NCI-H1048 (cell line): Measurements from ENCODE around the gene SLC29A3.
"Not testable (repeated sequence)": the region's sequence is repeated elsewhere in the genome, so short reads cannot be mapped to it uniquely, and the experiment has no call there.

ENCODE experiments used
- DNase-seq: peaks from one replicate; lab custom pipeline; 2025; lab: John Stamatoyannopoulos, UW

Gene SLC29A3

DNA sequence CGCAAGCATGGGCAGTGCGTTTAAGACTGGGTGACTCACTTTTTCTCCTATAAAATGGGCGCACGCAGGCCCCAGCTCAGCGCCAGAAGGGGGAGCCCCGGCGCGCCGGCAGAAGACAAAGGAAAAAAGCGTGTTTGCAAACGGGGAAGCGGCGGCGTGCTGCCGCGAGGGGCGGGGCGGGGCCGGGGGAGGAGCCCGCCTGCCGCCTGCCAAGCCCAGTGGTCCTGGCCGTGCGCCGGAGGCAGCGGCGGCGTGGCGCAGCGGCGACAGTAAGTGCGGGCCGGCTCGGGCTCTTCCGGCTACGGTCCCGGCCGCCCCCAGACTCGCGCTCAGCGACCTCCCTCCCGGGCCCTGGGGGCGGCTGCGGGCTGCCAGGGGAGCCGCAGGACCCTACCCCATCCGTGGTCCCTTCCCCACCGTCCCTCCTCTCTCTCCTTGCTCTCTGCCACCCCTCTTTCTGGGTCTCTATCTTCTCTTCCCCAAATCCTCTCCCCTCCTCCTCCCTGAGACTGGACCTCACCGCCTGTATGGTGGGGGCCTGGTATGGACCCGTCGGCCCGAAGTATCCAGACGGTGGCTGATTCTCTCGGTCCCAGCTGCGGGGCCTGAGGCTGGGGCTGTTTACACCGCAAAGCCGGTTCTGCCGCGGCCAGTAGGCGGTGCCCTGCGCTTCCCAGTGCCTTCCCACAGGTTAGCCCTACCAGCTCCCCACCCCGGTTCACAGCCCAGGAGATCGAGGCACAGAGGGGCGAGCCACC is at the start of gene SLC29A3:
SLC29A3 (plus strand) TSS at position 218 of the 758 bp plus-strand sequence; CDS start at position 269, 51 bp downstream.
- DNase-seq = peak; percentile 64

DNA sequence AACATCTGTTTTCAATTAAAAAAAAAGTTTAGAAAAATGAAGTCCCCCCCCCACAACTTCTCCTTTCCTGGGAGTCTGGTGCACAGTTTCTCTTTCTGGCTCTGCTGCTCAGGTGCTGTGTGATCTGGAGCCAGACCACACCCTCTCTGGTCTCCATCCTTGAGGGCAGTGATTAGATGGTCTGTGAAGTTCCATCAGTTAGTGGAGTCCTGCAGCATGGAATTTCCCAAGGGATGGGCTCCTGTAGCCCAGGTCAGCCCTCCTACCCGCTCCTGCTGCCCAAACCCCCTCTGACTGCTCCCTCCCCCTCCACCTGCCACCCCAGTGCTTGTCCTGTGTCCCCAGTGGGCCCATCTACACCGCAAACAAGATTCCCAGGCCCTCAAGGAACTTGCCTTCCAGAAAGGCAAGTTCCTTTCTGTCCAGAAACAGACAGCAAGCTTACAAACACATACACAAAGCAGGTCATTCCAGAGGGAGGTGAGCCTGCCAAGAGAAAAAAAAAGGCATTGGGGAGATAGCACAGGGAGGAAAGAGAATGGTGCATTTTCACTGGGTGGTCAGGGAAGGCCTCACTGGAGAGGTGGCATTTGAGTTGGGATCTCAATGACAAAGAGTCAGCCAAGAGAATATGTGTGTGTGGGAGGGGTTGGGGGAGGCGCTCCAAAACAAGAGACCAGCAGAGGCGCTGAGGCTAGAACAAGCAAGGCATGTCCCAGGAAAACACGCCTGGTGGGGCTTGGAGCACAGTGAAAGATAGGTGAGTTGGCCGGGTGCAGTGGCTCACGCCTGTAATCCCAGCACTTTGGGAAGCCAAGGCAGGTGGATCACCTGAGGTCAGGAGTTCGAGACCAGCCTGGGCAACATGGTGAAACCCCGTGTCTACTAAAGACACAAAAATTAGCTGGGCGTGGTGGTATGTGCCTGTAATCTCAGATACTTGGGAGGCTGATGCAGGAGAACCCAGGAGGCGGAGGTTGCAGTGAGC is 49.5 kb upstream of the SLC29A3 start:
- DNase-seq = no peak

DNA sequence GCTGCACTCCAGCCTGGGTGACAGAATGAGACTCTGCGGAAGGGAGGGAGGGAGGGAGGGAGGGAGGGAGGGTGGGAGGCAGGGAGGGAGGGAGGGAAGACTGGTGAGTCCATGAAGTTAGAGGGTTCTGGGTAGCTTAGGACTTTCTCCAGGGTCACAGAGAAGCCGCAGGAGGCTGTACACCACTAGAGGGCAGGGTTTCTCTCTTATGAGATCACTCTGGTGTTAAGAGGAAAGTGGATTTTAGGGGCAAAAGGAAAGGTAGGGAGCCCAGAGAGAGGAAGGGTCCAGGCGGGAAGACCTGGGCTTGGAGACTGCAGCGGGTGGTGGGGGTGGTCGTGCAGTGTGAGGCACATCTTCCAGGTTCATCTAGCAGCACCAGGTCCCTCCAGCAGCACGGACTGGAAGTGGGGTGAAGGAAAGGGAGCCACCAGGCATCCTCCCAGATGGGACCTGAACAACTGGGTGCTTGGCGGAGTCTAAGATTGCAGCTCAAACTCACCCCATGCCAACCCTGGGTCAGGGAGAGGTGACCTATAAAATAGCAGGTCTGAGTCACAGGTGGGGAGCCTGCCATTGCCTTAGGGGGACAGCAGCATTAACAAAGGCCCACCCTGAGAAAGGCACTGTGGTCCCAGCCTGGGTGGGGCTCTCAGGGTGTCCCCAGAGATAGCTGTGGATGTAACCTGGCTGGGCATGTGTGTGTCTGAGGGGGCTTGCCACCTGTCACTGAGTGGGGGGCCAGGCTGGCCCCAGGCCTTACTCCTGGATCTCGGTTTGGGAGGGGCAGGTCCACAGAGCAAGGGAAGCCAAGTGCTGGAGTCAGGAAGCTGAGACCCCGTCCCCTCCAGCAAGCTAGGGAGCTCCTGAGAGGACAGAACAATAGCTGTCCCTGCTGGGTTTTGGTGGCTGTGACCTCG is 48.5 kb upstream of the SLC29A3 start:
- peak; percentile 17 for DNase-seq

DNA sequence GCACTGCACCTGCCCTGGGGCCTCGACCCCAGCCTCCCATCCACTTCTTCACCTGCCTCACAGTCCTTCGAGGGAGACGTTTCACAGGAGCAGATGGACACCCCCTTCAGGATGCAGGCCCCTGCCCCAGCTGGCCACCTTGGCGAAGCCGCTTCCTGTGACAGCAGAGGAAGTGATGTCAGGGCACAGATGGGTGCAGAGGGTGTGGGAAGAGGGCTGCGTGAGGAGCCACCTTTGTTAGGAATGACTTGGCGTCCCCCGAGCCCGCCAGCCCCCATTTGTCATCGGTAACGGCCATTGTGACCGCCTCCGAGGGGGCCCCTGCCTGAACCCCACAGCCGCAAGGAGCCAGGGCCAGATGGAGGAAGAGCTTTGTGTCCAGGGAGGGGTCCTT is 47.4 kb upstream of the SLC29A3 start:
- DNase-seq = no peak

DNA sequence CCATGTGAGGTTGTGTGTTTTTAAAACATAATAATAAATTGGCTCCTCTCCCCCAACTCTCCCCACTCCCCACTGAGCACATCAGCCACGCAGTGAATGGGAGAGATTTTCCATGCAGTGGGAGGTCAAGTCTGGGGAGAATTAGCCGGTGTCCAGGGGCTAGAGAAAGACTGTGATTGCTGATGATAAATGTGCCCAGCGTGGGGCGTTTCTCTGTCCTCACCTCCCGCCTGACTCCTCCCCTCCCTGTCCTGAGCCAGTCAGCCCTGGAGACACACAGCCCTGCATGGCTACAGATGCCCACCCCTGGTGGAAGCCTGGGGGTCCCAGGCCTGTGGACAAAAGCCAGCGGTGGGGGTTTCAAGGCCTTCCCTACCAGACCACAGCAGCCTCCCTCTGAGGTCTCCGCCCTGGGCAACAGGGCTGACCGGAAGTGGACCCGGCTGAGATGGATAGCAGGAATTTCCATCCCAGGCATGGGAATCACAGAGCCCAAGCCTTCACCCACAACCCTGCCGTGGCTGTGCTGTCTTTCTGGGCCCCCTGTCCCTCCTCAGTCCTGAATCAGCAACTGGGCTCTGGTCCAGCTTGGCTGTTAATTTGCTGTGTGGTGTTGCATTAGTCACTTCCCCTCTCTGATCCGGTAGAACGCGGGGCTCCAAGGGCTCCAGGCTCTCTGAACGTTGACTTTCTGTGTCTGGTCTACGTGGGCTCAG is 46.8 kb upstream of the SLC29A3 start:
- DNase-seq = no peak

DNA sequence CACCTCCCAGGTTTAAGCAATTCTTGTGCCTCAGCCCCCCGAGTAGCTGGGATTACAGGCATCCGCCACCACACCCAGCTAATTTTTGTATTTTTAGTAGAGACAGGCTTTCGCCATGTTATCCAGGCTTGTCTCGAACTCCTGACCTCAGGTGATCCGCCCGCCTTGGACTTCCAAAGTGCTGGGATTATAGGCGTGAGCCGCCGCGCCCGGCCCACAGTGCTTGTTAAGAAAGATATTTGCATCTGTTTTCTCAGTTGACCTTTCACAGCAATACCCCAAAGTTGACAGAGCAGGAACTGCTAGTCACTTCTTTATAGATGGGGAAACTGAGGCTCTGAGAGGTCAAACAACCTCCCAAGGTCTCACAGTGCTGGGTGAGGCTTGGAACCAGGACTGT is 46.1 kb upstream of the SLC29A3 start:
- not testable (repeated sequence) for DNase-seq

DNA sequence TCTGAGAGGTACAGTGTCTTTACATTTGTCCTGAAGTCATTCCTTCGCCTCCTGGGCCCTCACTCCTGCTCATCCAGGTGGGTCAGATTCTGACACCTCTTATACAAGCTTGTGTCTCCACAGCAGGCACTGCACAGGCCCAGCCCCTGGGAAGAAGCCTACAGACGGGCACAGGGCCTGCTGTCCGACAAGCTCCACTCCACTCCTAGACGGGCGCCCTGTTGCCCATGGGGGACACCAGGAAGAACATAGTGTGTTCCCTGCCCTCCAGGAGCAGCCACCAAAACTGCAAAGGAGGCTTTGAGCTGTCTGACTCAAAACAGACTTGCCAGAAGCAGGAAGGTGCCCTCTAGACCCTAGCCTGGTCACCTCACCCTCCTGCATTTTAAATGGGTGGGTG is 45.6 kb upstream of the SLC29A3 start:
- DNase-seq = no peak

DNA sequence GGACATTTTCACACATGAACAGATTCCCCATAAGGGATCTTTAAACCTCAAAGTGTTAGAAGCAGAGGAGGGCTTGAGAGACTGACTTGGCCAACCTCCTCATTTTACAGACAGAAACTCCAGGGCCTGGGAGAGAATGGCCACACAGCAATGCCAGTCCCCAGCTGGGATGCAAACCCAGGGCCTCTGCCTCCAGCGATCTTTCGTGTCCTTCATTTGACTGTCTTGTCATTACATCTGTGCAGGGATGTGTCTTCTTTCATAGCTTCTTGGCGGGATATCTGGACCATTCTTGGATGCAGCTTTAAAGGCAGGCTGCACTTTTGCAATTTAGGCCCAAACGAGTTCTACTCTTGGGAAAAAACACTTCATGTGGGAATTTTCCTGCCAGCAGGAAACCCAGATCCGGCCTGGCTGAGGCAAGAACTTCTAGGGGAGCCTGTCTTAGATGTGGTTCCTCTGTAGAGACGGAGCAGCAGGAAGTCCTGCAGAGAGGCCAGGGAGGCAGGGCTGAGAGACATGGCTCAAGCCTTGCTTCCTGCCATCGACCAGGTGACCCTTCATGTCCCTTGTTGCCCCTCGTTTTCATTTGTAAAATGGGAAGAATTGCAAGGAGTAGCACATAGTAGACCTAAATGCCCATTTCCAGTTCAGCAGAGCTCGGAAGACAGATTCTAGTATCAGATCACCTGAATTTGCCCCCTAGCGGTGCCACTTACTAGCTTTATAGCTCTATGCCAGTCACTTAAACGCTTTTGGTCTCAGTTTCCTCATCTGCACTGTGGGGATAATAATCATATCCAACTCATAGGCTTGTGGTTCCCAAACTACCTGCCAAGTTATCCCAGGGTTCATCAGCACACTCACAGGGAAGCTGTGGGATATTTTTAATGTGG is 43.9 kb upstream of the SLC29A3 start:
- no peak for DNase-seq

DNA sequence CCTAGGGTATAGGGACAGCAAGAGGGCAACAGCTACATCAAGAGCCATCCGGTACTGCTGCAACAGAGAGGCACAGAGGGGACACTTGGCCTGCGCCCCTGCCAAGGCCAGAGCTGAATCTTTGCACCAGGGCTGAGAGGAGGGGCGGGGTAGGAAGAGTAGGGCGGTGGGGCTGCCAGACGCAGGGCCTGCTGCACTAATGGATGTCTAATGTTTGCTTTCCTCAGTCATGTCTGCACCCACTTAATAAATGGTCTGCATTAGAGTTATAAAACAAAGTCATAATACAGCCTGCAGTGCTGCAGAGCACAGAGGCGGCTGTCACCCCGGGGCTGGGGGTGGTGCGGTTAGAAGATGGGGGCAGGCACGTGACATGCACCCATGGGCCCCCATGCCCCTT is 42.2 kb upstream of the SLC29A3 start:
- no peak for DNase-seq

DNA sequence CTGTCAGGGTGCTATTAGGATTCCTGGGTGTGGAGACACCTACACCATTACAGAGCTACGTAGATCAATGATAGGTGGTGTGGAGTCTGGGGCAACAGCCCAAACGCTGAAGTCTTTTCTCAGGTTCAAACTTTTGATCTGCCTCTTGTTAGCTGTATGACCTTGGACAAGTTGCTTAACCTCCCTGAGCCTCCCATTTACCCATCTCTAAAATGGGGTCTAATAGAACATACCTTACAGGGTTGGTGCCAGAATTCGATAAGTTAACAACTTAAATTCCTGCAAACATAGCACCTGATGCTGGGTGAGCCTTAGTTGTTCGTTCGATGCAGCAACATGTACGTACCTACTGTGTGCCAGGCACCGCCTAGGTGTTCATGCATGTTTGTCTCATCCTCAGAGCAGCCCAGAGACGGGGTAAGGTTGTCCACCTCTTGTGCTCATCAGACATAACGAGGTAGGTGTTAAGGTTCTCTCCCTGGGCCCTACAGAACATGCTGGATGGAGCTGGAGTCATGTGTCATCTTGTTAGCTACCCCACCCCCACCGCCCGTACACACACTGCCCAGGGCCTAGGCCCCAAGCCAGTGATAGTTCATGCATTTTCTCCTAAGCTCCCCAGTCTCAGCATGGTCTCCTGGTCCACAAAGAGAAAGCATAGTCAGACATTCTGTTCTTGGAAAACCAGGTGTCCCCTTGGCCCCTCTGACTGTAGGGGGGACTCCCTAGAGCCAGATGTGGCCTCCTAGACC is 41.0 kb upstream of the SLC29A3 start:
- DNase-seq = no peak

DNA sequence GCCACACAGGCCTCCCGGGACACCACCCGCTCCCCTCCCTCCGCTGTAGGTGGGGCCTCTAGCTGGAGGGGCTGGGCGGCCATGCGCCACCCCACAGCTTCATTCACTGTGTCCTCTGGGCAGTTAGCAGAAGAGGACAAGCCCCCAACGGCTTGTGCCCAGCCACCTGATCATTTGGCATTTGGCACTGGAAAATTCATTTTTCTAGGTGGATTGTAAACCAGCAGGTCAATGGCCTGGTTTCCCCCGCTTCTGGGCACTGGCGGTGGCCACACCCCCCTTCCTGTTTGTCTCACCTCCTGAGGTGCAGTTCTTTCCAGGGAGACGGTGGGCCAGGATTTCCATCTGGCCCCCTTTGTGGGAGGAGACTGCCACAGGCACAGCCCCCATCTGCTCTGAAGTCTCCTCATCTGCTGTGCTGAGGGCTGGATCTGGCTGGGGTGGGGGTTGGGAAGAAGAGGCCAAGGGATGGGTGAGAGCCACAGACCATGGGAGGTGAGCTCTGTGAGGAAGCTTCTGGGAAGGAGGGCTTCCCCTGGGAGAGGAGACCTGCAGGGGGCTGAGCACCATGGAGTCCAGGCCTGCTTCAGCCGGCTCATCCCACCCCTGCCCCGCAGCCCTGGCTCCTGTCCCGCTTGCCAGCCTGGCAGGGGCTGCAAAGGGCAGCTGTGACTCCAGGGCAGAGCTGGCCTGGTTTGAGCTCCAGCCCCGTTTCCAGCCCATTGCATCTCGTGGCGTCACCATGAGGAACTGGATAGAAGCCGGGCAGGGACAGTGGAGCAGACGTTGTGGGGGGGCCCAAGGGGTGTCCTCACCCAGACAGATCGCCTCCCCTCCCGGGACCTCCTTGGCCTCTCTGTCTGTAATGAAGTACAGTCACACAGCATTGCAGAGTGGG is 40.1 kb upstream of the SLC29A3 start:
- no peak for DNase-seq

DNA sequence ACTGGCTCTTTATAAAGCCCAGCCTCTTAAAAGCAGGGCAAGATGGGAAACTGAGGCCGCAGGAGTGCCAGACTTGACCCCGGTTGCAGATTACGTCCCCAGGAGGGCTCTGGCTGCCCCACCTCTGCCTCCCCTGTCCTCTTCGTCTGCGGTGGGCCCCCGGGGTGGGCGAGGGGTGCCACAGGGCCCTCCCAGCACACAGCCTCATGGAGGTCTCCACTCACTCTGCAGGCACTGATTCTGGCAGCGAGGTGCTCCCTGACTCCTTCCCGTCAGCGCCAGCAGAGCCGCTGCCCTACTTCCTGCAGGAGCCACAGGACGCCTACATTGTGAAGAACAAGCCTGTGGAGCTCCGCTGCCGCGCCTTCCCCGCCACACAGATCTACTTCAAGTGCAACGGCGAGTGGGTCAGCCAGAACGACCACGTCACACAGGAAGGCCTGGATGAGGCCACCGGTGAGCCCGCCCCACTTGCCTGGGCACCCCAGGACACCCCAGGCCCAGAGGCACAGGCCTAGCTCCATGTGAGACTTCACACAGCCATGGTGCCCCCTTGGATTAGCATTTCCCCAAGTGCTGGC is 39.4 kb upstream of the SLC29A3 start:
- no peak for DNase-seq

DNA sequence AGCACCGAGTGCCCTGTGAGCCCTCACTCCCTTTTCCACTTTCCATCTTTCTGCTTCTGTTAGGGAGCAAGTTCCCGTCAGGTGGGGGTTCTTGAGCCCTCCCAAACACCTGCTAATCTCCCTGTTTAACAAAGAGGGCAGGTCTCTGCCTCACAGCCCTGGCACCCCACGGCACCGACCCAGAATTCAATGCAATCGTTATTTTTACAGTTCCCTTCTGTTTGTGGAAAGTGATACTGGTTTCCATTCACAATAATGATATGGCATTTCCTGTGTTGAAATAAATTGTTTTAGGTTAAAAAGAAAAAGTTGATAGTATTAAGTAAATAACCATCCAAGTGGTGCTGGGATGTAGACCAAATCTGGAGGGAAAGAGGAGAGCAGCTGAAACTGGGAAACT is 38.8 kb upstream of the SLC29A3 start:
- no peak for DNase-seq

DNA sequence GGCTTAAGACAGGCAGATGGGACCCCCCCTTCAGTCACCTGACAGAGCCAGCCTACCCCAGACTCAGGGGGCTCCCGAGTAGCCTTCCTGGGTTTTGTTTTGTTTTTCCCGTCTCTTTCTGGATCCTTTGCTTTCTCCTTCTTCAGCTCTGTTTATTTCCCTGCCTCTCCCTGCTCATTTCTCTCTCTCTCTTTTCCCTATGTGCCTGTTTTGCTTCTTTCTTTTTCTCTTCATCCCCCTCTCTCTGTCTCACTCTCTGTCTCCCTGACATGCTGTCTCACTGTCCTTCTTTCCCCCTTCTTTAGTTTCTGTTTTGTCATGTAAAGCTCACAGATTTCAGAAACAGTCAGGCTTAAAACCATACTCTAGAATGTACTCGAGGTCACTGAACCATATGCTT is 38.2 kb upstream of the SLC29A3 start:
- DNase-seq = no peak

DNA sequence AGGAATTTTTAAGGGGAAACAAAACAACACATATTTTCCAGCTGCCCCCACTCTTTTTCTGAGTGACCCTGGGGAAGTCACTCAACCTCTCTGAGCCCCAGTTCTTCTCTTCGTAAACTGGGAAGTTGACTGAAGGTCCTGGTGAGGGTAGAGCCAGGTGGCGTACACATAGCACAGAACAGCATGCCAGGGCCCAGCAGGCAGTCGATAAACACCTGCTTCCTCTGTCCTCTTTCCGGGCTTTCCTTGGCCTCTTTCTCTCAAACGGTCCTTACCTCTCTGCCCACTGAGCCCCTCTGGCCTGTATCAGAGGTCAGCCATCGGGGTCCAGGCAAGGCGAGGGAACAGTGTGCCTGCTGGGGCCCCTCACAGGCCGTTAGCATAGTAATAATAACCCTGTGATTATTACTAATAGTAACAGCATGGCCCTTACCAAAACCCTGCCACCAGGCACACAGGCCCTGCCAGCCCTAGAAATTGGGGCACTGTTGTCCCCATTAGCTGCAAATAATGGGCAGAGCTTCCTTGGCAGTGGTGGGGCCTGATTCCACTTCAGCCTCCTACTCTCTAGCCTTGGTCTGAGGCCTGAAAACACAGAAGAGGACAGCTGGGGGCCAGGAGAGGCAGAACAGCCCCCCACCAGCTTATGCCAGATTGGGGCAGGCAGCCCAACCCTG is 37.3 kb upstream of the SLC29A3 start:
- DNase-seq = no peak

DNA sequence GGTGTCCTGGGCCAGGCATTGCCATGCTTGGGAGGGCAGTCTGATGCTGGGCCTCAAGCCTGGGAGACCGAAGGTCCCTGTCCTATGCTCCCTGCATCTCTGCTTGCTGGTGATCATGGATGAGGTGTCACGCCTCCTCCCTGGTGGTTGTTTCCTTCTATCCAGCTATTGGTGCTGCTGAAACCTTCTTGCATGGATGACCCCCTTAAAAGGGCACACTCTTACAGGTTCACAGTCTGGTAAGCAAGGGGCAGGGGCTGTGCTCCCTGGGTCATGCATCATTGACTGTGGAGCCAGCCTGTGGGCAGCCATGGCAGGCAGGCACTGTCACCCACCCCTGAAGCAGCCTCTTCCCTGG is 36.8 kb upstream of the SLC29A3 start:
- no peak for DNase-seq

DNA sequence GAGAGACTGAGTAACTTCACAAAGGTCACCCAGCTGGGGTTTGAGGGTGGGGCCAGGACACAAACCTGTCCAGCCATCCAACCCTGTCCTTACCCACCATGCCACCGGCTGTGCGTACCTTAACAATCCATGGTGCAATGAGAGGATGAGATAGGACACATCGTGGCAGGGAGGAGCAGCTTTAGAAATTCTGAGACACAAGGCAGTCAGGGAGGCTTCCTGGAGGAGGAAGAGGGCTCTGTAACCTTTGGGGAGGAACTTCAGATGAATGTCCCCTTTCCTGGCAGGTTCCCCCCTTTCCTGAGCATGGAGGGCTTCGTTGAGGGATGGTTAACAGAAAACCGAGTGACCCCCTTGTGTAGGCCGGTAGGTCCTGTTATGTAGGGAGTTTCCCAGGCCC is 35.6 kb upstream of the SLC29A3 start:
- no peak for DNase-seq

DNA sequence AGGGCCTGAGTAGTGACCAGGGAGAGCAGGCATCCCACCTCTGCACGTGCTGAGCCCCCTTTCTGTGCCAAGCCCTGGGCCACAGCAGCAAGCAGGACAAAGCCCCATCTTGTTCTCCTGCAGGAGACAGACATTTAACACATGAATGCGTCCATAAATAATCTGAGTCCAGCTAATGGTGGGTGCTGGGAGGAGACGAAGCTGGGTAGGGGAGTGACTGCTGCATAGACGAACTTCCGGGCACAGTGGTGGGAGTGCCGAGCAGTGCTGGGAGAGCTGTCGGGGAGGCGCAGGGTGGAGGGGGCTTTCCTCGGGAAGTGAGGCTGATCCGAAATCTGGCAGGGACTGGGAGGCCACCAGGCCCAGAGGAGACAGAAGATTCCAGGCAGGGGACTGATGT is 35.2 kb upstream of the SLC29A3 start:
- no peak for DNase-seq
